ENCODE measurements around the gene CACNA1C.

Gene CACNA1C

GRCh38 chr12:2623472-2623871 is 570.7 kb downstream of the CACNA1C start:
- DNase-seq (ENCODE audit: low read depth): no peak
- H3K4me3 ChIP-seq (ENCODE audit: low read length): no peak overlapping the region
- TF ChIP-seq, protein P1, sequence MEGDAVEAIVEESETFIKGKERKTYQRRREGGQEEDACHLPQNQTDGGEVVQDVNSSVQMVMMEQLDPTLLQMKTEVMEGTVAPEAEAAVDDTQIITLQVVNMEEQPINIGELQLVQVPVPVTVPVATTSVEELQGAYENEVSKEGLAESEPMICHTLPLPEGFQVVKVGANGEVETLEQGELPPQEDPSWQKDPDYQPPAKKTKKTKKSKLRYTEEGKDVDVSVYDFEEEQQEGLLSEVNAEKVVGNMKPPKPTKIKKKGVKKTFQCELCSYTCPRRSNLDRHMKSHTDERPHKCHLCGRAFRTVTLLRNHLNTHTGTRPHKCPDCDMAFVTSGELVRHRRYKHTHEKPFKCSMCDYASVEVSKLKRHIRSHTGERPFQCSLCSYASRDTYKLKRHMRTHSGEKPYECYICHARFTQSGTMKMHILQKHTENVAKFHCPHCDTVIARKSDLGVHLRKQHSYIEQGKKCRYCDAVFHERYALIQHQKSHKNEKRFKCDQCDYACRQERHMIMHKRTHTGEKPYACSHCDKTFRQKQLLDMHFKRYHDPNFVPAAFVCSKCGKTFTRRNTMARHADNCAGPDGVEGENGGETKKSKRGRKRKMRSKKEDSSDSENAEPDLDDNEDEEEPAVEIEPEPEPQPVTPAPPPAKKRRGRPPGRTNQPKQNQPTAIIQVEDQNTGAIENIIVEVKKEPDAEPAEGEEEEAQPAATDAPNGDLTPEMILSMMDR (IDR thresholded peaks at IDR 0.05; ENCODE audit: insufficient read depth, low read depth, low read length, missing control alignments): no peak

GRCh38 chr12:2624543-2625288 is 571.9 kb downstream of the CACNA1C start:
- no peak overlapping the region for H3K4me3 ChIP-seq (ENCODE audit: low read length)
- TF ChIP-seq, protein P1 (IDR thresholded peaks at IDR 0.05; ENCODE audit: insufficient read depth, low read depth, low read length, missing control alignments): peak; percentile 8
- DNase-seq (ENCODE audit: low read depth): peak; percentile 28

GRCh38 chr12:2625289-2625612 is 572.5 kb downstream of the CACNA1C start:
- H3K4me3 ChIP-seq (ENCODE audit: low read length): no peak overlapping the region
- DNase-seq (ENCODE audit: low read depth): no peak
- TF ChIP-seq, protein P1 (IDR thresholded peaks at IDR 0.05; ENCODE audit: insufficient read depth, low read depth, low read length, missing control alignments): no peak

GRCh38 chr12:2627076-2627834 is 574.5 kb downstream of the CACNA1C start:
- no peak for DNase-seq (ENCODE audit: low read depth)
- TF ChIP-seq, protein P1 (IDR thresholded peaks at IDR 0.05; ENCODE audit: insufficient read depth, low read depth, low read length, missing control alignments): no peak
- H3K4me3 ChIP-seq (ENCODE audit: low read length): no peak overlapping the region

- H3K4me3 ChIP-seq (ENCODE audit: low read length): no peak overlapping the region
- TF ChIP-seq, protein P1 (IDR thresholded peaks at IDR 0.05; ENCODE audit: insufficient read depth, low read depth, low read length, missing control alignments): no peak
- DNase-seq (ENCODE audit: low read depth): no peak
These were observed 575.0 kb downstream of the CACNA1C start for GRCh38 chr12:2627835-2628191.

- H3K4me3 ChIP-seq (ENCODE audit: low read length): no peak overlapping the region
- TF ChIP-seq, protein P1 (IDR thresholded peaks at IDR 0.05; ENCODE audit: insufficient read depth, low read depth, low read length, missing control alignments): no peak
- DNase-seq (ENCODE audit: low read depth): no peak
These were observed 575.6 kb downstream of the CACNA1C start for GRCh38 chr12:2628401-2628800.

Measured in epithelial cell of esophagus (primary cell).